Measurements from ENCODE around the gene ZNF487.
"Not testable (repeated sequence)": the region's sequence is repeated elsewhere in the genome, so short reads cannot be mapped to it uniquely, and the experiment has no call there.

The ZNF487 gene

GRCh38 chr10:43437141-43437870, 395 bp downstream of the ZNF487 start:
- no peak for DNase-seq (ENCODE audit: low read depth in 2 of 2)

GRCh38 chr10:43440463-43441134, 3.7 kb downstream of the ZNF487 start:
- no peak for DNase-seq (ENCODE audit: low read depth in 2 of 2)

DNA sequence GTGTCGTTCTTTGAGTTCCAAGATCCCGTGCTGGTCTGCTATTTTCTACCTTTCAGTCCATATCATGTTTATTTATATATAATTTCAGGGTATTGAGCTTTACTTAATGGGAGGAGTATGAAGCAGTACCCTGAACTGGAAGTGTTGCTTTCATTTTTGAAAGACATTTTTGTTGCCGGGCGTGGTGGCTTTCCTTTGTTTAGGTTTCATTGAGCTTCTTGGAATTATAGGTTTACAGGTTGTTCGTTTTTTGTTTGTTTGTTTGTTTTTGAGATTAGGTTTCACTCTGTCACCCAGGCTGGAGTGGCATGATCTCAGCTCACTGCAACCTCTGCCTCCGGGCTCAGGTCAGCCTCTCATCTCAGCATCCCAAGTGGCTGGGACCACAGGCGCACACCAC, 7.4 kb downstream of the ZNF487 start:
- no peak for DNase-seq (ENCODE audit: low read depth in 2 of 2)

DNA sequence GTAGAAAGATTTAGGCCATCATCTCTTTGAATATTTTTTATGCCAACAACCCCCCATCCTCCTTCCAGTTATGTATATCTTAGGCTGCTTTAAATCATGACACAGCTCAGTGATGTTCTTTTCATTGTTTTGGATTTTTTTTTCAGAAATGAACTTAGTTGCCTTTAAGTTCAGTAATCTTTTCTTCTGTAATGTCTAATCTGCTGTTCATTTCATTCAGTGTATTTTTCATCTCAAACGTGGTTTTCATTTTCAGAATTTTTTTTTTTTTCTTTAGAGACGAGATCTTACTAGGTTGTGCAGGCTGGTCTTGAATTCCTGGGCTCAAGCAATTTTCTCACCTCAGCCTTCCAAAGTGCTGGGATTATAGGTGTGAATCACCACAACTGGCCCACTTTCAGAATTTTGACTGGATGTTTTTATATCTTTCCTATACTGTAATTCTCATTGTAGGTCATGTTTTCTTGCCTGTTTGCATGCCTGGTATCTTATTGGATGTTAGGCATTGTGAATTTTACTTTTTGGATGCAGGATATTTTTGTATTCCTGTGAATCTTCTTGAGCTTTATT, 8.1 kb downstream of the ZNF487 start:
- no peak for DNase-seq (ENCODE audit: low read depth in 2 of 2)

GRCh38 chr10:43446219-43447017, 9.5 kb downstream of the ZNF487 start:
- DNase-seq (ENCODE audit: low read depth in 2 of 2): not testable (repeated sequence)

DNA sequence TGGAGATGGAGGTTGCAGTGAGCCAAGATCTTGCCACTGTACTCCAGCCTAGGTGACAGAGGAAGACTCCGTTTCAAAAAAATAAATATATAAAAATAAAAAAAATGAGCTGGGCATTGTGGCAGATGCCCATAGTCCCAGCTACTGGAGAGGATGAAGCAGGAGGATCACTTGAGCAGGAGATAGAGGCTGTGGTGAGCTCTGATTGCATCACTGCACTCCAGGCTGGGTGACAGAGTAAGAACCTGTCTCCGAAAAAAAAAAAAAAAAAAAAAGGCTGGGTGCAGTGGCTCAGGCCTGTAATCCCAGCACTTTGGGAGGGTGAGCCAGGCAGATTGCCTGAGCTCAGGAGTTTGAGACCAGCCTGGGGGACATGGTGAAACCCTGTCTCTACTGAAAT, 11.8 kb downstream of the ZNF487 start:
- DNase-seq (ENCODE audit: low read depth in 2 of 2): no peak

DNA sequence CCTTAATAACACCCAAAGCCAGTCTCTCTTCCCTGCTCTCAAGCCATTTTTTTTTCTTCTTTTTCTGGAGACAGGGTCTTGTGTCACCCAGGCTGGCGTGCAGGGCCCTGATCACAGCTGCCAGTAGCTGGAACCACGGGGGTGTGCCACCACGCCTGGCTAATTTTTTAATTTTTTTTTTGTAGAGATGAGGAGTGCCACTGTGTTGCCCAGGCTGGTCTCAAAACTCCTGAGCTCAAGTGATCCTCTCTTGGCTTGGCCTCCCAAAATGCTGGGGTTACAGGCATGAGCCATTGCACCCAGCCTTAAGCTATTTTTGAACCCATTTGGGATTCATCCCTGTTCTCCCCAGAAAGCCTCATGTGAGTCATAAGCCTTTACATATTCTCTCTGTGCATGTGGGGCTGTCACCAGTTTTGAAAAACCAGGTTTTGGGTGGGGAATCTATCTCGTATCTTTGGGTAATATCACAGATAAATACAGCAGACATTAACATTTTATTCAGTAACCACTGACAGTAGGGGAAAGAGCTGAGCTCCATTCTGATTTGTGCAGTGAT, 15.5 kb downstream of the ZNF487 start:
- DNase-seq (ENCODE audit: low read depth in 2 of 2): no peak

- no peak for DNase-seq (ENCODE audit: low read depth in 2 of 2)
Observed at GRCh38 chr10:43453266-43453831, 16.4 kb downstream of the ZNF487 start.

DNA sequence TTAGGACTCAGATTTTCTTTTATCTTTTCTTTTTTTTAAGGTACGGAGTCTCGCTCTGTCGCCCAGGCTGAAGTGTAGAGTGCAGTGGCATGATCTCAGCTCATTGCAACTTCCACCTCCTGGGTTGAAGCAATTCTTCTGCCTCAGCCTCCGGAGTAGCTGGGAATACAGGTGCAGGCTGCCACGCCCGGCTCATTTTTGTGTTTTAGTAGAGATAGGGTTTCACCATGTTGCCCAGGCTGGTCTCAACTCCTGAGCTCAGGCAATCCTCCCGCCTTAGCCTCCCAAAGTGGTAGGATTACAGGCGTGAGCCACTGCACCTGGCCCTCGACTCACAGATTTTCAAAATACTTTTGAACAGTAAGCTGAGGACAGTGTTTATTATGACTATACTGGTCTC, 17.1 kb downstream of the ZNF487 start:
- not testable (repeated sequence) for DNase-seq (ENCODE audit: low read depth in 2 of 2)

GRCh38 chr10:43456561-43456960, 19.6 kb downstream of the ZNF487 start:
- DNase-seq (ENCODE audit: low read depth in 2 of 2): not testable (repeated sequence)

GRCh38 chr10:43458227-43458626, 21.3 kb downstream of the ZNF487 start:
- DNase-seq (ENCODE audit: low read depth in 2 of 2): no peak

DNA sequence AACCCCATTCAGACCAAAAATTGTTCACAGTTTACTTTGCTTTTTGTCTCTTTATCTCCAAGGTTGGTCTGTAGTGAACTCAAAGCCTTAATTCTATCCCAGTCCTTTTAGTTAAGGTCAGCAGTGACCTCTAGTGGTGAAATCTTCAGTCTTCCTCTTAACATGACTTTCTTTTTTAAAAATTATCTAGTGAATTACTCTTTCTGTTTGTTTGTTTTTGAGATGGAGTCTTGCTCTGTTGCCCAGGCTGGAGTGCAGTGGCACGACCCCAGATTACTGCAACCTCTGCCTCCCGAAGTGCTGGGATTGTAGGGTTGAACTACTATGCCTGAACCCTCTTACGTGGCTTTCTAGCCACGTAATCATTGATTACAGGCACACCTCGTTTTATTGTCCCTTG, 25.0 kb downstream of the ZNF487 start:
- no peak for DNase-seq (ENCODE audit: low read depth in 2 of 2)

DNA sequence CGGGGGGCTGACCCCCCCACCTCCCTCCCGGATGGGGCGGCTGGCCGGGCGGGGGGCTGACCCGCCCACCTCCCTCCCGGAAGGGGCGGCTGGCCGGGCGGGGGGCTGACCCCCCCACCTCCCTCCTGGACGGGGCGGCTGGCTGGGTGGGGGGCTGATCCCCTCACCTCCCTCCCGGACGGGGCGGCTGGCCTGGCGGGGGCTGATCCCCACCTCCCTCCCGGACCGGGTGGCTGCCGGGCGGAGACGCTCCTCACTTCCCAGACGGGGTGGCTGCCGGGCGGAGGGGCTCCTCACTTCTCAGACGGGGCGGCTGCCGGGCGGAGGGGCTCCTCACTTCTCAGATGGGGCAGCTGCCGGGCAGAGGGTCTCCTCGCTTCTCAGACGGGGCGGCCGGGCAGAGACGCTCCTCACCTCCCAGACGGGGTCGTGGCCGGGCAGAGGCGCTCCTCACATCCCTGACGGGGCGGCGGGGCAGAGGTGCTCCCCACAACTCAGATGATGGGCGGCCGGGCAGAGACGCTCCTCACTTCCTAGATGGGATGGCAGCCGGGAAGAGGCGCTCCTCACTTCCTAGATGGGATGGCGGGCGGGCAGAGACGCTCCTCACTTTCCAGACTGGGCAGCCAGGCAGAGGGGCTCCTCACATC, 28.3 kb downstream of the ZNF487 start:
- DNase-seq (ENCODE audit: low read depth in 2 of 2): not testable (repeated sequence)

DNA sequence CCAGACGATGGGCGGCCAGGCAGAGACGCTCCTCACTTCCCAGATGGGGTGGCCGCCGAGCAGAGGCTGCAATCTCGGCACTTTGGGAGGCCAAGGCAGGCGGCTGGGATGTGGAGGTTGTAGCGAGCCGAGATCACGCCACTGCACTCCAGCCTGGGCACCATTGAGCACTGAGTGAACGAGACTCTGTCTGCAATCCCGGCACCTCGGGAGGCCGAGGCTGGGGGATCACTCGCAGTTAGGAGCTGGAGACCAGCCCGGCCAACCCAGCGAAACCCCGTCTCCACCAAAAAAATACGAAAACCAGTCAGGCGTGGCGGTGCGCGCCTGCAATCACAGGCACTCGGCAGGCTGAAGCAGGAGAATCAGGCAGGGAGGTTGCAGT, 28.8 kb downstream of the ZNF487 start:
- not testable (repeated sequence) for DNase-seq (ENCODE audit: low read depth in 2 of 2)

- no peak for DNase-seq (ENCODE audit: low read depth in 2 of 2)
Observed at GRCh38 chr10:43471146-43471545, 34.2 kb downstream of the ZNF487 start.

DNA sequence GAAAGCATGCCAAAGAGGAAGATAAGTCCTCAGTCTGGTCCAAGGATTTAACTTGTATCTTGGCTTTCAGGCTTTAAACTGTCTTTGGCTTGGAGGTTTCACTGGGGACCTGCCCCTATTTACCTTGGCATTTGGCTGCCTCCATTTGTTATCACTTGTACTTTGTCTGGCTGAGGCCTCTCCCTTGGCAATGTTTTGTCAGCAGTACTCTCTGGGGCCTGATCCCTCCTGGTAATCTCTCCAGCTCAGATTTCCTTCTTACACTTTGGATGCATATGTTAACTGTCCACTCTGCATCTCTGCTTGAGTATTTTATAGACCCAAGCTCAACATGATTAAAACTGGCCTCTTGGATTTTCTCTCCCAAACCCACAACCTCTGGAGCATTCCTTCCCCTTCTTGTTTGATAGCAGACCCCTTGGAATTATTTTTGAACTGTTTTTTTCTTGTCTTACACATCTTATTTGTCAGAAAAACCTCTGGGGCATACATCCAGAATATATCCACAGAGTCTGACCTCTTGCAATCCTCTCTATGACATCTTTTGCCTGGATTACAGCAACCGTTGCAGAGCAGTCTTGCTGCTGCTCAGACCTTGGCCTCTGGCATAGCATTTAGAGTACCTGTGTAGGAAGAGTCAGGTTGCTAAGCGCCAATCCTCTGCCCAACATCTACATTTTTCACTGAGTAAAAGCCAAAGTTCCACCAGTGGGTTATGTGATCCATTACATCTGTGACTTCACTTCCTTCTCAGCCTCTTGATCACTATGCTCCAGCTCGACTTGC, 35.2 kb downstream of the ZNF487 start:
- DNase-seq (ENCODE audit: low read depth in 2 of 2): no peak

GRCh38 chr10:43479275-43479674, 42.4 kb downstream of the ZNF487 start:
- DNase-seq (ENCODE audit: low read depth in 2 of 2): no peak

GRCh38 chr10:43482319-43483078, 45.6 kb downstream of the ZNF487 start:
- DNase-seq (ENCODE audit: low read depth in 2 of 2): no peak

DNA sequence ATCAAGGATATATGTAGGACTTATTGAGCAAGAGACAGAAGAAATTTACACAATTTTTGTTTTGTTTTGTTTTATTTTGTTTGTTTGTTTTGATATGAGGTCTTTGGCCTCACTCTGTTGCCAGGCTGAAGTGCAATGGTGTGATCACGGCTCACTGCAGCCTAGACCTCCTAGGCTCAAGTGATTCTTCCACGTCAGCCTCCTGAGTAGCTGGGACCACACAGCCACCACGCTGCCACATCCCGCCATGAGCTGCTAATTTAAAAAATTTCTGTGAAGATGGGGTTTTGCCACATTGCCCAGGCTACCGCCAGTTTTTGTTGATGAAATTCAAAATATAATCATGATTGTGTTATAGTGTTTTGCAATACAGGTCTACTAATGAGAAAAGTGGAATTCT, 54.9 kb downstream of the ZNF487 start:
- no peak for DNase-seq (ENCODE audit: low read depth in 2 of 2)

GRCh38 chr10:43502931-43503330, 66.0 kb downstream of the ZNF487 start:
- DNase-seq (ENCODE audit: low read depth in 2 of 2): no peak
